Measurements from ENCODE around the gene NAGPA. TPM values are rescaled to one million over a fixed set of nuclear protein-coding genes. Genes with fewer than 3 reads are reported as not detected.
"Not testable (repeated sequence)": the region's sequence is repeated elsewhere in the genome, so short reads cannot be mapped to it uniquely, and the experiment has no call there.

NAGPA gene
- total and polyA plus RNA-seq, 2 donors from 2014 or later: 13.8 to 14.5 TPM

DNA sequence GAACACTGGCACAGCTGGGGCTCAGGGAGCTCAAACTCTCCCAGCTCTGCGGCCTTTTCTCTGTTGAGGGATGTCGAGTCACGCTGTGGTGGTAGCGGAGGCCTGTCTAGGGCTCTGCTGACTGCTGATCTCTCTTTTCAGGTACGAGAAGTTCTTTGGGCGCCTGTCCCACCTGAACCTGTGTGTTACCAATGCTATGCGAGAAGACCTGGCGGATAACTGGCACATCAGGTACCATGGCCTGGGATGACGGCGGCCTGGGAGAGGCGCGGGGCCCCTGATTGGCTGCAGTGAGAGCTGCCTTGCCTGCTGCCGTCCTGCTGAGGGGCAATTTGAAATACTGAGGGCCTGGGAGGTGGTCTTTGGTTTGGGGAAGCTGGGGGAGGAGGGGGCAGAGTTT is 43.6 kb upstream of the NAGPA start:
- intact Hi-C loops (cut with DNase I): no loop called here
- Histone ChIP-seq H3K4me3 (ENCODE audit: low read length in 3 of 3) (no peak overlapping the region), H3K27ac (ENCODE audit: low read depth in 2 of 2, low read length in 2 of 2) (no peak overlapping the region), H3K9ac (ENCODE audit: low read length in 3 of 3) (no peak overlapping the region), H3K27me3 (ENCODE audit: control insufficient read depth, insufficient read depth, low read length) (no peaks in the 10 kb centered on the region), H3K4me1 (ENCODE audit: control insufficient read depth in 2 of 3, insufficient read depth in 2 of 3, low read depth in 1 of 3, low read length in 3 of 3) (peaks cover 0 to 4% (median 0%) of the 10 kb centered on the region in 3 donors), H3K9me3 (ENCODE audit: control insufficient read depth in 2 of 3, insufficient read depth in 1 of 3, low read length in 3 of 3) (no peaks in the 10 kb centered on the region), H3K36me3 (ENCODE audit: control insufficient read depth in 2 of 3, insufficient read depth in 3 of 3, low read length in 3 of 3) (peaks cover 0 to 15% (median 8%) of the 10 kb centered on the region in 3 donors)
- no peak for TF ChIP-seq CTCF (IDR thresholded peaks at IDR 0.05; ENCODE audit: borderline replicate concordance, extremely low read depth, insufficient read depth)
- FAIRE-seq (no peak), DNase-seq (no peak)

- Histone ChIP-seq H3K27me3 (ENCODE audit: control insufficient read depth, insufficient read depth, low read length) (no peaks in the 10 kb centered on the region), H3K4me3 (ENCODE audit: low read length in 3 of 3) (no peak overlapping the region), H3K27ac (ENCODE audit: low read depth in 2 of 2, low read length in 2 of 2) (no peak overlapping the region), H3K9ac (ENCODE audit: low read length in 3 of 3) (no peak overlapping the region), H3K36me3 (ENCODE audit: control insufficient read depth in 2 of 3, insufficient read depth in 3 of 3, low read length in 3 of 3) (peaks cover 0 to 15% (median 8%) of the 10 kb centered on the region in 3 donors), H3K9me3 (ENCODE audit: control insufficient read depth in 2 of 3, insufficient read depth in 1 of 3, low read length in 3 of 3) (no peaks in the 10 kb centered on the region), H3K4me1 (ENCODE audit: control insufficient read depth in 2 of 3, insufficient read depth in 2 of 3, low read depth in 1 of 3, low read length in 3 of 3) (peaks cover 0 to 9% (median 6%) of the 10 kb centered on the region in 3 donors)
- no peak for TF ChIP-seq CTCF (IDR thresholded peaks at IDR 0.05; ENCODE audit: borderline replicate concordance, extremely low read depth, insufficient read depth)
- FAIRE-seq (no peak), DNase-seq (no peak)
- intact Hi-C loops (cut with DNase I): no loop called here
Observed at GRCh38 chr16:5075637-5076036, 41.9 kb upstream of the NAGPA start.

DNA sequence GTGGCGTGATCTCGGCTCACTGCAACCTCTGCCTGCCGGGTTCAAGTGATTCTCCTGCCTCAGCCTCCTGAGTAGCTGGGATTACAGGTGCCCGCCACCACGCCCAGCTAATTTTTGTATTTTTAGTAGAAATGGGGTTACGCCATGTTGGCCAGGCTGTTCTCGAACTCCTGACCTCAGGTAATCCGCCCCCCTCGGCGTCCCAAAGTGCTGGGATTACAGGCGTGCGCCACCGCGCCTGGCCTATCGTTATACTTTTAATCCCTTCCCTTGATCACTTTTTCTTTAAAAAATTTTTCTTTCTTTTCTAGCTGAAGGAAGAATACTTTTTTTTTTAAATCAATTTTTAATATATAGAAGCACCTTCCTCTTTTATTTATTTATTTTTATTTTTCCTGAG is 40.0 kb upstream of the NAGPA start:
- DNase-seq; H3K4me3 ChIP-seq (ENCODE audit: low read length in 3 of 3); H3K27me3 ChIP-seq (ENCODE audit: control insufficient read depth, insufficient read depth, low read length); H3K9ac ChIP-seq (ENCODE audit: low read length in 3 of 3); H3K4me1 ChIP-seq (ENCODE audit: control insufficient read depth in 2 of 3, insufficient read depth in 2 of 3, low read depth in 1 of 3, low read length in 3 of 3); intact Hi-C loops (cut with DNase I); FAIRE-seq; H3K9me3 ChIP-seq (ENCODE audit: control insufficient read depth in 2 of 3, insufficient read depth in 1 of 3, low read length in 3 of 3); H3K27ac ChIP-seq (ENCODE audit: low read depth in 2 of 2, low read length in 2 of 2): not testable (repeated sequence)
- H3K36me3 ChIP-seq (ENCODE audit: control insufficient read depth in 2 of 3, insufficient read depth in 3 of 3, low read length in 3 of 3): peaks cover 0 to 15% (median 8%) of the 10 kb centered on the region in 3 donors

GRCh38 chr16:5073279-5073629 is 39.5 kb upstream of the NAGPA start:
- intact Hi-C loops (cut with DNase I): no loop called here
- Histone ChIP-seq H3K9me3 (ENCODE audit: control insufficient read depth in 2 of 3, insufficient read depth in 1 of 3, low read length in 3 of 3) (no peaks in the 10 kb centered on the region), H3K4me1 (ENCODE audit: control insufficient read depth in 2 of 3, insufficient read depth in 2 of 3, low read depth in 1 of 3, low read length in 3 of 3) (peaks cover 0 to 9% (median 6%) of the 10 kb centered on the region in 3 donors), H3K36me3 (ENCODE audit: control insufficient read depth in 2 of 3, insufficient read depth in 3 of 3, low read length in 3 of 3) (peaks cover 0 to 15% (median 8%) of the 10 kb centered on the region in 3 donors), H3K27ac (ENCODE audit: low read depth in 2 of 2, low read length in 2 of 2) (no peak overlapping the region), H3K4me3 (ENCODE audit: low read length in 3 of 3) (no peak overlapping the region), H3K27me3 (ENCODE audit: control insufficient read depth, insufficient read depth, low read length) (no peaks in the 10 kb centered on the region), H3K9ac (ENCODE audit: low read length in 3 of 3) (no peak overlapping the region)
- DNase-seq (no peak), FAIRE-seq (no peak)
- no peak for TF ChIP-seq CTCF (IDR thresholded peaks at IDR 0.05; ENCODE audit: borderline replicate concordance, extremely low read depth, insufficient read depth)

All from kidney (tissue), 14 donors.